ENCODE data around the gene SPON1. TPM values are rescaled to one million over a fixed set of nuclear protein-coding genes. Genes with fewer than 3 reads are reported as not detected.

SPON1 gene
- total RNA-seq, 1 experiment from 2014 or later: 0.20 TPM

GRCh38 chr11:14136561-14136960 is 174.0 kb downstream of the SPON1 start:
- Histone ChIP-seq H2BK15ac (ENCODE audit: low read depth, low read length) (no peak overlapping the region), H4K20me1 (ENCODE audit: control insufficient read depth, insufficient read depth, insufficient read length) (no peaks in the 10 kb centered on the region), H3K79me1 (ENCODE audit: insufficient read depth, low read depth, low read length, poor library complexity, severe bottlenecking) (no peaks in the 10 kb centered on the region), H3K27me3 (ENCODE audit: insufficient read depth, low read length) (no peaks in the 10 kb centered on the region), H2BK12ac (ENCODE audit: insufficient read length, low read depth, low read length) (no peak overlapping the region), H4K91ac (ENCODE audit: insufficient read length, low read depth, low read length) (no peak overlapping the region), H3K79me2 (ENCODE audit: insufficient read depth, low read length) (no peaks in the 10 kb centered on the region), H2BK5ac (ENCODE audit: insufficient read length, low read length) (no peak overlapping the region), H3K23ac (ENCODE audit: insufficient read length, low read depth, low read length) (no peak overlapping the region), H3K4me1 (ENCODE audit: insufficient read depth, low read length) (peaks cover 2% of the 10 kb centered on the region; the same call in 1 of the 2 replicates), H2AK5ac (ENCODE audit: insufficient read length, low read length) (no peak overlapping the region), H3T11ph (ENCODE audit: low read length) (no peak overlapping the region), H3K9ac (ENCODE audit: extremely low read depth, insufficient read length, low read length) (no peak overlapping the region), H3K27ac (ENCODE audit: insufficient read length, low read depth, low read length) (no peak overlapping the region), H3K18ac (ENCODE audit: insufficient read length, low read depth, low read length) (no peak overlapping the region), H3K23me2 (ENCODE audit: insufficient read length, low read depth, low read length, poor library complexity, severe bottlenecking) (no peaks in the 10 kb centered on the region), H3K4me2 (ENCODE audit: insufficient read depth, insufficient read length, low read length) (no peak overlapping the region), H2AFZ (ENCODE audit: low read length) (no peak overlapping the region), H4K5ac (ENCODE audit: insufficient read length, low read depth, low read length) (no peak overlapping the region), H3K14ac (ENCODE audit: insufficient read depth, low read length) (no peak overlapping the region), H4K8ac (replicated peaks; ENCODE audit: insufficient read length, low read depth, low read length) (no peak overlapping the region), H2BK120ac (ENCODE audit: low read depth, low read length, poor library complexity, severe bottlenecking) (no peak overlapping the region), H3K56ac (ENCODE audit: insufficient read length, low read depth, low read length) (no peak overlapping the region), H2BK20ac (ENCODE audit: low read depth, low read length, poor library complexity, severe bottlenecking) (no peak overlapping the region), H3K4ac (ENCODE audit: low read depth, low read length) (no peak overlapping the region), H3K9me3 (ENCODE audit: control insufficient read depth, low read depth, low read length) (no peaks in the 10 kb centered on the region)
- Mint-ChIP-seq H3K4me3 (no peak overlapping the region), H3K27me3 (ENCODE audit: low read depth) (no peaks in the 10 kb centered on the region), H3K27ac (no peak overlapping the region), H3K36me3 (ENCODE audit: insufficient read depth in 1 of 3, low read depth in 3 of 3) (no peaks in the 10 kb centered on the region), H3K9me3 (no peaks in the 10 kb centered on the region), H3K4me1 (peaks cover 6 to 8% of the 10 kb centered on the region in 2 experiments)
- WGBS (ENCODE audit: extremely low coverage, insufficient read length, low lambda C conversion rate): no CpG with 5 or more reads among the region's 1 CpG
- TF ChIP-seq, protein P1, sequence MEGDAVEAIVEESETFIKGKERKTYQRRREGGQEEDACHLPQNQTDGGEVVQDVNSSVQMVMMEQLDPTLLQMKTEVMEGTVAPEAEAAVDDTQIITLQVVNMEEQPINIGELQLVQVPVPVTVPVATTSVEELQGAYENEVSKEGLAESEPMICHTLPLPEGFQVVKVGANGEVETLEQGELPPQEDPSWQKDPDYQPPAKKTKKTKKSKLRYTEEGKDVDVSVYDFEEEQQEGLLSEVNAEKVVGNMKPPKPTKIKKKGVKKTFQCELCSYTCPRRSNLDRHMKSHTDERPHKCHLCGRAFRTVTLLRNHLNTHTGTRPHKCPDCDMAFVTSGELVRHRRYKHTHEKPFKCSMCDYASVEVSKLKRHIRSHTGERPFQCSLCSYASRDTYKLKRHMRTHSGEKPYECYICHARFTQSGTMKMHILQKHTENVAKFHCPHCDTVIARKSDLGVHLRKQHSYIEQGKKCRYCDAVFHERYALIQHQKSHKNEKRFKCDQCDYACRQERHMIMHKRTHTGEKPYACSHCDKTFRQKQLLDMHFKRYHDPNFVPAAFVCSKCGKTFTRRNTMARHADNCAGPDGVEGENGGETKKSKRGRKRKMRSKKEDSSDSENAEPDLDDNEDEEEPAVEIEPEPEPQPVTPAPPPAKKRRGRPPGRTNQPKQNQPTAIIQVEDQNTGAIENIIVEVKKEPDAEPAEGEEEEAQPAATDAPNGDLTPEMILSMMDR (conservative IDR thresholded peaks at IDR 0.05): no peak
- no peak for DNase-seq

Measured in H9 (cell line).